Adrenal gland (tissue), 12 donors: ENCODE measurements around the gene MAGT1. TPM values are rescaled to one million over a fixed set of nuclear protein-coding genes. Genes with fewer than 3 reads are reported as not detected.
"Not testable (repeated sequence)": the region's sequence is repeated elsewhere in the genome, so short reads cannot be mapped to it uniquely, and the experiment has no call there.

Experiments
- DNase-seq, 7 donors: peaks; one replicate each; pipeline ENCODE4 v3.0.0-alpha.2; 2019 to 2020
- H3K27ac ChIP-seq, 5 donors: fragments of 200-600 bp; sonication (generic) in 4 of 5; 1 replicate in 3 of 5; 2 replicates in 2 of 5; pipeline versions ENCODE4 v1.5.1 to v1.8.0; 2016 to 2020; ENCODE audit warnings: mild to moderate bottlenecking in 1 of 5
- H3K27me3 ChIP-seq: fragments of 200-600 bp; 2 replicates; pipeline ENCODE4 v1.8.0; 2021
- H3K36me3 ChIP-seq, 2 donors: fragments of 200-600 bp; replicated peaks in 1 of 2; 1 replicate in 1 of 2; 2 replicates in 1 of 2; pipeline versions ENCODE4 v1.5.1 to v1.8.0; 2018 to 2022
- H3K4me1 ChIP-seq, 2 donors: fragments of 200-600 bp; replicated peaks in 1 of 2; 1 replicate in 1 of 2; 2 replicates in 1 of 2; pipeline versions ENCODE4 v1.5.1 to v1.8.0; 2018 to 2021
- H3K4me3 ChIP-seq, 4 donors: fragments of 200-600 bp; sonication (generic) in 3 of 4; one replicate each; pipeline ENCODE4 v1.5.1; 2016 to 2018
- H3K9me3 ChIP-seq, 3 donors: fragments of 200-600 bp; sonication (generic) in 1 of 3; replicated peaks in 1 of 3; 1 replicate in 2 of 3; 2 replicates in 1 of 3; pipeline versions ENCODE4 v1.5.1 to v1.8.0; 2016 to 2021
- CTCF ChIP-seq, 6 experiments: fragments of 450-650 bp in 4 of 6; fragments of 200-600 bp in 2 of 6; sonication (generic) in 1 of 6; IDR thresholded peaks; 1 replicate in 5 of 6; 2 replicates in 1 of 6; pipeline versions ENCODE4 v1.5.1 to v1.8.0; 2016 to 2021; ENCODE audit warnings: antibody characterized with exemption in 6 of 6, mild to moderate bottlenecking in 2 of 6, moderate library complexity in 1 of 6
- POLR2A ChIP-seq, 2 donors: fragments of 450-650 bp; IDR thresholded peaks; one replicate each; pipeline ENCODE4 v1.6.1; 2017; ENCODE audit warnings: antibody characterized with exemption in 2 of 2, mild to moderate bottlenecking in 2 of 2, moderate library complexity in 1 of 2
- WGBS, 4 donors: extraction: QIAGEN DNeasy Blood & Tissue Kit in 2 of 4; methylation state at CpG; one replicate each; pipeline versions ENCODE4 v1.1.5 to v1.1.7; 2013 to 2017; 5-methylcytosine and 5-hydroxymethylcytosine counted together
- intact Hi-C, 2 donors: fragments of 100-400 bp; cut with DNase I; formaldehyde crosslinking; loops; one replicate each; pipeline versions ENCODE4 v1.14.1 to v1.15.0; 2022 to 2023
- polyA plus RNA-seq, 3 donors: library from polyadenylated mRNA; stranded (reverse); fragments of 200-250 nt in 2 of 3; fragments of 350-450 nt in 1 of 3; fragmentation: Illumina TruSeq in 1 of 3; extraction: RNeasy Lipid Tissue Mini Kit (QIAGEN cat#74804) in 1 of 3; gene quantifications; one replicate each; pipeline ENCODE4 v1.2.3, GENCODE V29; 2013 to 2014
- total RNA-seq, 9 donors: library from RNA; depleted of rRNA in 4 of 9; stranded (reverse); fragments of >200 nt in 4 of 9; fragments of 120-200 nt in 1 of 9; fragmentation: NEBNext Ultra II Directional in 1 of 9; extraction: Animal tissue kit (Norgen Biotek cat#: 25700) in 1 of 9; gene quantifications; one replicate each; pipeline versions ENCODE4 v1.1.0 to v1.2.4, GENCODE V29; 2013 to 2023
- donor health status: healthy with polysubstance abuse.
- donor health status: Bipolar disorder and iron deficiency.
- donor health status: DM: yes; HTN: yes; CAD: no.
- donor health status: DM: no; HTN: no; CAD: no.
- donor health status: DM: no; HTN: no; CAD: no.
- donor health status: DM: yes; HTN: yes; CAD: no.

Gene MAGT1
- total and polyA plus RNA-seq, 12 donors = 8.5 to 77.0 (median 47.8) TPM

- Histone ChIP-seq H3K4me3 (peak within 1 kb of the TSS; percentile 24 to 66 (median 33)), H3K27me3 (no peaks in the 10 kb centered on the region), H3K9me3 (no peaks in the 10 kb centered on the region), H3K36me3 (peaks cover 0 to 3% of the 10 kb centered on the region in 2 donors), H3K4me1 (peaks cover 0 to 11% of the 10 kb centered on the region in 2 donors), H3K27ac (peak within 1 kb of the TSS; percentile 41 to 92 (median 79))
- peak; percentile 71 to 90 (median 79) for DNase-seq
- intact Hi-C loops = no loop called here
- TF ChIP-seq POLR2A (IDR thresholded peaks at IDR 0.05) (peak; percentile 46 to 81), CTCF (IDR thresholded peaks at IDR 0.05) (peak in 5 of 6 experiments; percentile 6 to 41 (median 31))
- 0 to 45% (median 18%) methylated on average over 24 to 28 of the region's 28 CpGs for WGBS, 4 donors
These were observed 4.0 kb upstream of the MAGT1 start, which contains the start of gene COX7B for GRCh38 chrX:77899081-77899828. COX7B (plus strand) TSS chrX:77899468; CDS start chrX:77899554, 86 bp downstream.

- H3K9me3 ChIP-seq = no peaks in the 10 kb centered on the region
- TF ChIP-seq POLR2A (IDR thresholded peaks at IDR 0.05) (no peak), CTCF (IDR thresholded peaks at IDR 0.05) (no peak)
- peaks cover 0 to 9% of the 10 kb centered on the region in 2 donors for H3K4me1 ChIP-seq
- WGBS, 4 donors = 75 to 84% (median 77%) methylated on average over 10 of the region's 10 CpGs
- no peaks in the 10 kb centered on the region for H3K36me3 ChIP-seq
- H3K27me3 ChIP-seq = no peaks in the 10 kb centered on the region
- H3K4me3 ChIP-seq = peak overlapping the region in 1 of 4 donors; percentile 63
- H3K27ac ChIP-seq = no peak overlapping the region
- DNase-seq = no peak
- intact Hi-C loops = no loop called here
These were observed 1.5 kb downstream of the MAGT1 start for GRCh38 chrX:77893713-77894112.

GRCh38 chrX:77892887-77893286 is 2.3 kb downstream of the MAGT1 start:
- no peak for DNase-seq
- intact Hi-C loops = no loop called here

GRCh38 chrX:77881418-77881817 is 13.8 kb downstream of the MAGT1 start:
- H3K36me3 ChIP-seq, H3K27ac ChIP-seq, DNase-seq, H3K27me3 ChIP-seq, H3K4me3 ChIP-seq, H3K9me3 ChIP-seq, H3K4me1 ChIP-seq, intact Hi-C loops: not testable (repeated sequence)
- WGBS, 4 donors = 79 to 88% (median 85%) methylated on average over 2 to 4 of the region's 4 CpGs

More at GRCh38 chrX:77892887-77893286, 2.3 kb downstream of the MAGT1 start:
- Histone ChIP-seq H3K9me3 (no peaks in the 10 kb centered on the region), H3K27me3 (no peaks in the 10 kb centered on the region), H3K36me3 (no peaks in the 10 kb centered on the region), H3K27ac (no peak overlapping the region), H3K4me3 (no peak overlapping the region), H3K4me1 (peaks cover 0 to 9% of the 10 kb centered on the region in 2 donors)
- no peak for TF ChIP-seq CTCF (IDR thresholded peaks at IDR 0.05)
- TF ChIP-seq POLR2A (IDR thresholded peaks at IDR 0.05) = no peak
- WGBS, 4 donors = 80 to 90% (median 86%) methylated on average over 2 of the region's 2 CpGs
